CD4-positive, alpha-beta T cell (primary cell): ENCODE results near the gene DPP4. TPM values are rescaled to one million over a fixed set of nuclear protein-coding genes. Genes with fewer than 3 reads are reported as not detected.
A peak's percentile ranks its signal among the peaks of the same experiment; 100 is the strongest.
"Not testable (repeated sequence)": the region's sequence is repeated elsewhere in the genome, so short reads cannot be mapped to it uniquely, and the experiment has no call there.

ENCODE experiments used
- ATAC-seq: fragments of 200-7000 bp; cut with Tn5 transposase; one replicate; pipeline ENCODE4 v1.10.0; 2022; ENCODE audit warnings: mild to moderate bottlenecking; ENCODE audit not compliant: poor library complexity
- CTCF ChIA-PET: fragments of 350-600 bp; sonication (Branson Sonifier 250); formaldehyde crosslinking; loops from one replicate; lab custom pipeline; 2021; ENCODE audit warnings: antibody characterized with exemption, inconsistent platforms; lab: Charles Lee
- POLR2A ChIA-PET: fragments of 350-600 bp; sonication (Branson Sonifier 250); formaldehyde crosslinking; loops from one replicate; lab custom pipeline; 2021; ENCODE audit warnings: antibody characterized with exemption, inconsistent platforms; lab: Charles Lee
- DNase-seq, 14 experiments: peaks; one replicate each; pipeline ENCODE4 v3.0.0-alpha.2; 2013 to 2020; ENCODE audit warnings: mixed read lengths in 2 of 14
- H3K27ac ChIP-seq, 2 donors: one replicate each; pipeline versions ENCODE4 v1.5.1 to v1.7.0; 2013; ENCODE audit warnings: low read length in 2 of 2, low read depth in 1 of 2, mild to moderate bottlenecking in 1 of 2
- H3K27me3 ChIP-seq, 2 experiments: 1 replicate in 1 of 2; 2 replicates in 1 of 2; pipeline versions ENCODE4 v1.6.1 to v1.7.0; 2013; ENCODE audit warnings: low read length in 2 of 2, control low read depth in 1 of 2, mild to moderate bottlenecking in 1 of 2, moderate library complexity in 1 of 2; ENCODE audit not compliant: insufficient read depth in 2 of 2, control insufficient read depth in 1 of 2
- H3K36me3 ChIP-seq: one replicate; pipeline ENCODE4 v1.6.1; 2013; ENCODE audit warnings: low read length, control low read depth; ENCODE audit not compliant: insufficient read depth
- H3K4me1 ChIP-seq: one replicate; pipeline ENCODE4 v1.6.1; 2013; ENCODE audit warnings: low read length, control low read depth; ENCODE audit not compliant: insufficient read depth
- H3K4me3 ChIP-seq: one replicate; pipeline ENCODE4 v1.5.1; 2013; ENCODE audit warnings: mild to moderate bottlenecking, low read length, moderate library complexity
- H3K9me3 ChIP-seq, 2 experiments: 1 replicate in 1 of 2; 2 replicates in 1 of 2; pipeline versions ENCODE4 v1.6.1 to v1.7.0; 2013; ENCODE audit warnings: low read length in 2 of 2, mild to moderate bottlenecking in 2 of 2, control low read depth in 1 of 2, moderate library complexity in 1 of 2; ENCODE audit not compliant: control insufficient read depth in 1 of 2, insufficient read depth in 1 of 2
- H3K27ac Mint-ChIP-seq: one replicate; pipeline ENCODE4 v1.8.0; 2020; ENCODE audit warnings: mixed read lengths
- H3K27me3 Mint-ChIP-seq: one replicate; pipeline ENCODE4 v1.8.0; 2021; ENCODE audit warnings: mixed read lengths
- H3K36me3 Mint-ChIP-seq: one replicate; pipeline ENCODE4 v1.8.0; 2021; ENCODE audit warnings: low read depth, mixed read lengths
- H3K4me1 Mint-ChIP-seq: one replicate; pipeline ENCODE4 v1.8.0; 2021; ENCODE audit warnings: low read depth, mixed read lengths
- H3K4me3 Mint-ChIP-seq: one replicate; pipeline ENCODE4 v1.8.0; 2020; ENCODE audit warnings: mild to moderate bottlenecking, mixed read lengths
- H3K9me3 Mint-ChIP-seq: one replicate; pipeline ENCODE4 v1.8.0; 2020; ENCODE audit warnings: mixed read lengths
- intact Hi-C, 2 experiments: fragments of 100-400 bp; cut with DNase I in 1 of 2; cut with micrococcal nuclease in 1 of 2; formaldehyde crosslinking; loops; one replicate each; pipeline versions ENCODE4 v1.15.1 to v1.9.0; 2023 to 2025; cut with DNase I, micrococcal nuclease
- total RNA-seq, 174 experiments: library from RNA in 2 of 174; stranded (reverse) in 2 of 174; gene quantifications; one replicate each; pipeline ENCODE4 v1.2.3 and lab custom pipeline; 2021 to 2026
- TF ChIP-seq, protein P1 (sequence below): fragments of 200-600 bp; IDR thresholded peaks from one replicate; pipeline ENCODE4 v1.8.0; 2022; ENCODE audit warnings: antibody characterized with exemption, mild to moderate bottlenecking

The DPP4 gene
- total RNA-seq, 2 experiments from 2014 or later, result 15.5 to 16.7 TPM

DNA sequence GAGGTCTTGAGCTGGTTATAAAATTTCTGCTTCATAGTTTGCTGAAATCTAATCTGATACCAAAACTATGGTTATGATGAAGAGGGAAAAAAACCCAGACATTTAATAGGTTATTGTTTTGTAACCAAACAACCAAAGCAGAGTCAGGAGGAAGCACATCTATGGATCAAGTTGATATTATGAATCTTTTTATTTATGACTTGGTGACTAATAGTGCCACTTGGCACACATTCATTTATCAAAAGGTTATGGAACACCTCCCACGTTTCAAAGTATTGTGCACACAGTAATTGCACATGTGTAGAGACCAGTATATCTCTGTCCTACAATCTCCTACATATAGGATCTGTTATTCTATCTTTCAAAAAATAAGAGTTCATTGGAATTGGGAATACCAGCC is 93.0 kb downstream of the DPP4 start:
- DNase-seq, result no peak
- Mint-ChIP-seq H3K36me3 (no peaks in the 10 kb centered on the region), H3K4me1 (peaks cover 13% of the 10 kb centered on the region), H3K27me3 (no peaks in the 10 kb centered on the region), H3K27ac (no peak overlapping the region), H3K4me3 (no peak overlapping the region), H3K9me3 (no peaks in the 10 kb centered on the region)
- no peak overlapping the region for H3K4me3 ChIP-seq
- peaks cover 3% of the 10 kb centered on the region for H3K4me1 ChIP-seq
- ChIA-PET POLR2A (no interaction called here), CTCF (no interaction called here)
- no peaks in the 10 kb centered on the region for H3K36me3 ChIP-seq
- ATAC-seq, result no peak
- TF ChIP-seq, protein P1, sequence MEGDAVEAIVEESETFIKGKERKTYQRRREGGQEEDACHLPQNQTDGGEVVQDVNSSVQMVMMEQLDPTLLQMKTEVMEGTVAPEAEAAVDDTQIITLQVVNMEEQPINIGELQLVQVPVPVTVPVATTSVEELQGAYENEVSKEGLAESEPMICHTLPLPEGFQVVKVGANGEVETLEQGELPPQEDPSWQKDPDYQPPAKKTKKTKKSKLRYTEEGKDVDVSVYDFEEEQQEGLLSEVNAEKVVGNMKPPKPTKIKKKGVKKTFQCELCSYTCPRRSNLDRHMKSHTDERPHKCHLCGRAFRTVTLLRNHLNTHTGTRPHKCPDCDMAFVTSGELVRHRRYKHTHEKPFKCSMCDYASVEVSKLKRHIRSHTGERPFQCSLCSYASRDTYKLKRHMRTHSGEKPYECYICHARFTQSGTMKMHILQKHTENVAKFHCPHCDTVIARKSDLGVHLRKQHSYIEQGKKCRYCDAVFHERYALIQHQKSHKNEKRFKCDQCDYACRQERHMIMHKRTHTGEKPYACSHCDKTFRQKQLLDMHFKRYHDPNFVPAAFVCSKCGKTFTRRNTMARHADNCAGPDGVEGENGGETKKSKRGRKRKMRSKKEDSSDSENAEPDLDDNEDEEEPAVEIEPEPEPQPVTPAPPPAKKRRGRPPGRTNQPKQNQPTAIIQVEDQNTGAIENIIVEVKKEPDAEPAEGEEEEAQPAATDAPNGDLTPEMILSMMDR, result no peak
- no peak overlapping the region for H3K27ac ChIP-seq
- H3K9me3 ChIP-seq, result no peaks in the 10 kb centered on the region
- no peaks in the 10 kb centered on the region for H3K27me3 ChIP-seq
- intact Hi-C loops, result no loop called here

DNA sequence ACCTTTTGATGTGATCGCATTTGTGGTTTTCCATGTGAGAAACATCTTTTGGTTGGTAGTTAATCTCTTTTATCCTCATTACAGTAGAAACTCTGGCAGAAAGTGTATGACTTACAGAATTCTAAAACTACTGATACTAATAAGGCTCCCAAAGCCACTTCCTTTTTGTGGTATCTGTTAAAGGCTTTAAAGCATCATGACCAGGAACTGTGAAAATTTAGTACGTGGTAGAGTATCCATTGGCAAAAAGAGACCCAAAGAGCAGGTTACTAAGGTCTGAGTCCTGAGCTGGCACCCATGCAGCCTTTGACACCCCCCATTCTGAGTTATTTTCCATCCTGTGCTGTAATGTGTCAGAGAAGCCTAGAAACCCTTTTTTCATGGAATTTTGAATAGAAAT is 94.5 kb downstream of the DPP4 start:
- no peaks in the 10 kb centered on the region for H3K36me3 ChIP-seq
- H3K27me3 ChIP-seq, result no peaks in the 10 kb centered on the region
- Mint-ChIP-seq H3K27me3 (no peaks in the 10 kb centered on the region), H3K4me3 (no peak overlapping the region), H3K9me3 (no peaks in the 10 kb centered on the region), H3K36me3 (no peaks in the 10 kb centered on the region), H3K4me1 (peaks cover 13% of the 10 kb centered on the region), H3K27ac (no peak overlapping the region)
- intact Hi-C loops, result loop anchor here in 1 of 2 experiments (5.0 kb wide), 1 partner anchor 37 kb away; no protein-coding TSS in a partner anchor
- ChIA-PET CTCF (no interaction called here), POLR2A (interaction anchor here (1.0 kb wide), 1 partner anchor 12 kb away, joined by 3 read pairs; no protein-coding TSS in a partner anchor)
- no peak overlapping the region for H3K27ac ChIP-seq
- ATAC-seq, result no peak
- no peaks in the 10 kb centered on the region for H3K9me3 ChIP-seq
- peaks cover 3% of the 10 kb centered on the region for H3K4me1 ChIP-seq
- no peak overlapping the region for H3K4me3 ChIP-seq
- DNase-seq, result peak in 1 of 14 experiments; percentile 39
- TF ChIP-seq, protein P1, result no peak

DNA sequence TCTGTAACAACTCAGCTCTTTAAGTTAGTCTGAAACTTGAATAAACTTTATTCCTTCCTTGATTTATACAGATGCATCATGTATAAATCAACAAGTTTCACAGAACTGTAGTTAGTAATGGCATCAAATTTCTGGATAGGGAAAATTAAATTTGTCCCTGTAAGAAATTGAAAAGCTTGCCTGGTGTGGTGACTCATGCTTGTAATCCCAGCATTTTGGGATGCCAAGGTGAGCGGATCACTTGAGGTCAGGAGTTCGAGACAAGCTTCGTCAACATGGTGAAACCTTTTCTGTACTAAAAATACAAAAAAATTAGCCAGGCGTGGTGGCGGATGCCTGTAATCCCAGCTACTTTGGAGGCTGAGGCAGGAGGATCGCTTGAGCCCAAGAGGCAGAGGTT is 96.1 kb downstream of the DPP4 start:
- intact Hi-C loops, result loop anchor here in 1 of 2 experiments (5.0 kb wide), 1 partner anchor 36 kb away; no protein-coding TSS in a partner anchor
- CTCF ChIA-PET, POLR2A ChIA-PET, H3K36me3 ChIP-seq, DNase-seq, H3K27me3 ChIP-seq, H3K27ac Mint-ChIP-seq, H3K4me3 Mint-ChIP-seq, H3K4me1 ChIP-seq, H3K9me3 Mint-ChIP-seq, H3K27me3 Mint-ChIP-seq, ATAC-seq, H3K9me3 ChIP-seq, H3K36me3 Mint-ChIP-seq, H3K27ac ChIP-seq, H3K4me3 ChIP-seq: not testable (repeated sequence)
- H3K4me1 Mint-ChIP-seq, result peaks cover 13% of the 10 kb centered on the region

DNA sequence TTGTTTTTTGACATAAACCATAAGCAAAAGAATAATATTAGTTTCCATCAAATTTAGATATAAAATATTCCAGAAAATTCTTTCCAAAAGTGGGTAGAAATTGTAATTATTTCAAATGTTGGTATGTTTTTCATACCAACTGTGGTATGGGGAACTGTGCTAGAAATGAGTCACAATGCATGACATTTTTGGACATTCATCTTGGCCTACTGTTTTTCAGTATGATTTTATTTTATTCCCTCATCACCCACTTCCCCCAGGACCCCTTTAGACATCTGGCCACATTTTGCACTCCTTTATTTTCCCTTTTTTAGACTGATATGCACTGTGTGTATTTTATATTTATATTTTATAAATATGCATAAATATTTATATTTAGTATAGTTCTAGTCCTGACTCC is 97.1 kb downstream of the DPP4 start:
- Mint-ChIP-seq H3K27ac (no peak overlapping the region), H3K9me3 (no peaks in the 10 kb centered on the region), H3K27me3 (no peaks in the 10 kb centered on the region), H3K4me1 (peaks cover 13% of the 10 kb centered on the region), H3K36me3 (no peaks in the 10 kb centered on the region), H3K4me3 (no peak overlapping the region)
- TF ChIP-seq, protein P1, result no peak
- no peaks in the 10 kb centered on the region for H3K36me3 ChIP-seq
- H3K4me1 ChIP-seq, result peaks cover 3% of the 10 kb centered on the region
- intact Hi-C loops, result loop anchor here in 1 of 2 experiments (5.0 kb wide), 1 partner anchor 35 kb away; no protein-coding TSS in a partner anchor
- CTCF ChIA-PET, result no interaction called here
- H3K27ac ChIP-seq, result no peak overlapping the region
- no peak overlapping the region for H3K4me3 ChIP-seq
- no peak for DNase-seq
- H3K9me3 ChIP-seq, result no peaks in the 10 kb centered on the region
- POLR2A ChIA-PET, result no interaction called here
- no peak for ATAC-seq
- no peaks in the 10 kb centered on the region for H3K27me3 ChIP-seq
